HG03064 (cell line): ENCODE measurements around the gene ZNF564.
A peak's percentile ranks its signal among the peaks of the same experiment; 100 is the strongest.
"Not testable (repeated sequence)": the region's sequence is repeated elsewhere in the genome, so short reads cannot be mapped to it uniquely, and the experiment has no call there.

ENCODE experiments used
- ATAC-seq: cut with Tn5 transposase; IDR thresholded peaks from one replicate; pipeline ENCODE4 v1.9.1; 2021; ENCODE audit warnings: low read depth; ENCODE audit not compliant: unreplicated experiment

The ZNF564 gene

GRCh38 chr19:12513531-12514061 is 37.7 kb downstream of the ZNF564 start:
- no peak for ATAC-seq

DNA sequence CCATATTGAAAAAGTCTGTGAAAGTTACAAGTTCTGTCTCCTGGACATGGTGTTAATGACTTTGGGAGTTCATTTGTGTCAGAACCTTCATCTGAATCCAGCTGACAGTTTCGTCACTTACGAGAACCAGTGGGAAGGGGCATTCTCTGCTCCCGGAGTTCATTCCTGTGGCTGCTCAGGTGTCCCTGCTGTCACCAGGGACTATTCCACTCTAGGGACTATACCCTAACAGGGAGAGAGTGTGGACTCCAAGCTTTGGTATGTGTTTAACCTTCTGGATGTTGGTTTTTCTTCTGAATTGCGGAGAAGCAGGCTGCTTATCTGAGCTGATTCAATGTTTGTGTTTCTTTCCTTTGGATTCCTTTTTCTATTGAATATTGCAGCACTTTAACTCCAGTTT is 54.2 kb downstream of the ZNF564 start:
- no peak for ATAC-seq

GRCh38 chr19:12496480-12496879 is 54.8 kb downstream of the ZNF564 start:
- ATAC-seq: no peak

DNA sequence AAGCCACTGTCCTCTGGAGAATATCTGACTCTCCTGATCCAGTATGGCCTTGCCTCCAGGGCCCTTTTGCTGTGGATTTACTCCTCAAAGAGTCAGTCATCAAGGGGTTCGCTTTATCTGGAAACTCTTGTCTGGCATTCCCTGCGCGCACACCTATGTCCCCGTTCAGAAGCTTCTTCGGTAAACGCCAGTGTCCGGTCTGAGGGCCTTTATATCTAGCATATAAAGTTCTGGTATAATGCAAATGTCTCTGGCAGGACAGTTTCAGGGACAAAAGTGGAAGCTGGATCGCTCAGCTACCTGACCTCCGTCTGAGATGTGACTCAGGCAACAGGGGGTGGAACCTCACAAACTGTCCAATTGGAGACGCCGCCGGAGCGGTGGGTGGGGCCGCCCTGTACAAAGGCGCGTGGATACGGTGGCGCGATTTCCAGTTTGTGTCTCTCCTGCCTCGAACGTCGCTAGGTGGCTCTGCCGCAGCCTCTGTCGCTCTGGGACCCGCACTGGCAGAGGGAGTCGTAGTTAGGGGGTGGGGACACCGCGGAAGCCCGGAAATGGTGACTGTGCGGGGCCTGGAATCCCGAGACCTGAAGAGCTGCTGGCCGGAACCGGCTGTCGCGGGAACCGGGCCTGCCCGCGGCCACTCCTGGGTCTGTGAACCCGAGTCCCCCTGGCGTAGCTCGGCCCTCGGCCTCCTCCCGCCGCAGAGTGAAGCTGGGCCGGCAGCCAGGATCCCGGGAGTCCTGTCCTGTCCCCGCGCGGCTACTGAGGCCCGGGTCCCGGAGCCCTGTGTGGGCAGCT is 56.1 kb downstream of the ZNF564 start:
- no peak for ATAC-seq

DNA sequence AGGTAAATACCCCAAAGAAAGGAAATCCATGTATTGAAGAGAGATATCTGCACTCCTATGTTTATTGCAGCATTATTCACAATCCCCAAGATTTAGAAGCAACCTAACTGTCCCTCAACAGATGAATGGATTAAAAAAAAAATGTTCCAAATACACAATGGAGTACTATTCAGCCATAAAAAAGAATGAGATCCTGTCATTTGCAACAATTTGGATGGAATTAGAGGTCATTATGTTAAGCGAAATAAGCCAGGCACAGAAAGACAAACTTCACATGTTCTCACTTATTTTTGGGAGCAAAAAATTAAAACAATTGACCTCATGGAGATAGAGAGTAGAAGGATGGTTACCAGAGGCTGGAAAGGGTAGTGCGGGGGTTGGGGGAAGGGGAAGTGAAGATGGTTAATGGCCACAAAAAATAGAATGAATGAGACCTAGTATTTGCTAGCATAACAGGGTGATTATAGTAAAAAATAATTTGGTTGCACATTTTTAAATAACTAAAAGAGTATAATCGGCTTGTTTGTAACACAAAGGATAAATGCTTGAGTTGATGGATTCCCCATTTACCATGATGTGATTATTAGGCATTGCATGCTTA is 56.9 kb downstream of the ZNF564 start:
- no peak for ATAC-seq

GRCh38 chr19:12486265-12486783 is 65.0 kb downstream of the ZNF564 start:
- ATAC-seq: not testable (repeated sequence)

- no peak for ATAC-seq
Measured at GRCh38 chr19:12485571-12485970, 65.7 kb downstream of the ZNF564 start.

- no peak for ATAC-seq
Measured at GRCh38 chr19:12485052-12485416, 66.2 kb downstream of the ZNF564 start.

GRCh38 chr19:12484371-12485051 is 66.8 kb downstream of the ZNF564 start, which contains the start of gene ZNF709:
TSS of gene ZNF709 (minus strand) at chr19:12484816. CDS start at chr19:12484657, 159 bp downstream.
- peak; percentile 76 for ATAC-seq

GRCh38 chr19:12484011-12484370 is 67.3 kb downstream of the ZNF564 start:
- ATAC-seq: no peak

- ATAC-seq: no peak
Measured at GRCh38 chr19:12482509-12482886, 68.8 kb downstream of the ZNF564 start.

GRCh38 chr19:12481781-12482508 is 69.3 kb downstream of the ZNF564 start:
- ATAC-seq: no peak

- ATAC-seq: no peak
Measured at GRCh38 chr19:12478234-12478941, 72.9 kb downstream of the ZNF564 start.
